ENCODE data around the gene TMEM38B.
"Not testable (repeated sequence)": the region's sequence is repeated elsewhere in the genome, so short reads cannot be mapped to it uniquely, and the experiment has no call there.

GRCh38 chr9:105728230-105728629 lies 33.9 kb downstream of the TMEM38B start:
- TF ChIP-seq CTCF (conservative IDR thresholded peaks at IDR 0.05; ENCODE audit: low read depth, low read length); EZH2 (IDR thresholded peaks at IDR 0.05; ENCODE audit: borderline replicate concordance, low read depth, low read length, poor library complexity, severe bottlenecking): not testable (repeated sequence)
